ENCODE data around the gene IFT43. TPM values are rescaled to one million over a fixed set of nuclear protein-coding genes. Genes with fewer than 3 reads are reported as not detected.

Gene IFT43
- total and polyA plus RNA-seq, 10 of the 15 experiments (the other 5 are each of a cell fraction or from before 2014, with no cell fraction given), result 8.2 to 24.8 (median 14.0) TPM

DNA sequence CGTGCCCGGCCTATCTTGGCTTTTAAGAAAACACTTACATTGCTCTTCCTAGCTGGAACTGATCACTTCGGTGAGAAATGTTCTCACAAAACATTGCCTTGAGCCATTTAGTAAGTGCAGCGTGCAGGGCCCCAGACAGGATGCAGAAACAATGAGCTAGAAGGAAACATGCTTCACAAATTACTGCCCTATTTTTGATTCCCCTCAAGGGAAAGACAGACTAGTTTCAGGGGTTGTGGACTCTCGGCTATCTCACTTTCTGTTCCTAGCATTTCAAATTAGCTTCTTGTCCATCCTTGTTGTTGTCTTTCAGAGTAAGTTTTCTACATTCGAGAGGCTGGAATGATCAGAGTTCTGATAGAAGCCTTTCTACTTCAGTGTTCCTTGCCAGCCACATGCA is 25.3 kb upstream of the IFT43 start:
- Histone ChIP-seq H3K4me1 (ENCODE audit: control insufficient read depth, insufficient read depth, low read length) (peaks cover 19% of the 10 kb centered on the region), H4K20me1 (ENCODE audit: control insufficient read depth, insufficient read depth) (no peaks in the 10 kb centered on the region), H3K4me3 (no peak overlapping the region), H3K27me3 (replicated peaks in 1 of 2; ENCODE audit: control insufficient read depth in 2 of 2, insufficient read depth in 2 of 2, low read length in 1 of 2) (no peaks in the 10 kb centered on the region), H2AFZ (ENCODE audit: control insufficient read depth, low read depth, low read length) (peak overlapping the region; percentile 37), H3K36me3 (ENCODE audit: control insufficient read depth in 2 of 2, insufficient read depth in 2 of 2, low read length in 1 of 2) (no peaks in the 10 kb centered on the region), H3K27ac (ENCODE audit: control insufficient read depth, insufficient read depth) (peak overlapping the region; percentile 38), H3K4me2 (ENCODE audit: control insufficient read depth, insufficient read depth) (peak overlapping the region; percentile 28; the same call in 1 of the 2 replicates), H3K9me3 (replicated peaks; ENCODE audit: control insufficient read depth, insufficient read depth, low read length) (no peaks in the 10 kb centered on the region), H3K9ac (ENCODE audit: control insufficient read depth, insufficient read depth, low read length) (no peak overlapping the region), H3K79me2 (ENCODE audit: control insufficient read depth, insufficient read depth, low read length) (no peaks in the 10 kb centered on the region)
- no TSS peak for BruUV-seq (replicated peaks)
- ChIA-PET RAD21 (ENCODE audit: unreplicated experiment) (interaction anchor here (1.0 to 1.6 kb wide), 9 partner anchors 17 to 251 kb away, joined by 3 to 14 read pairs (median 4); partner anchors contain the start of gene TGFB3), POLR2A (interaction anchor here (0.6 to 1.2 kb wide), 3 partner anchors 21 to 1319 kb away, joined by 3 read pairs; partner anchors contain the start of gene IFT43), CTCF (interaction anchor here (0.9 to 4.3 kb wide), 8 partner anchors 10 to 251 kb away, joined by 3 to 32 read pairs (median 4); partner anchors contain the start of gene TGFB3), SMC1A (ENCODE audit: uncharacterized antibody, unreplicated experiment) (interaction anchor here (0.9 to 2.3 kb wide), 6 partner anchors 16 to 249 kb away, joined by 3 to 8 read pairs (median 6); partner anchors contain the start of gene TGFB3)
- in situ Hi-C loops (cut with MboI) (no loop called here), intact Hi-C loops (cut with micrococcal nuclease; ENCODE audit: unreplicated experiment) (no loop called here)
- FAIRE-seq (peak; percentile 82), ATAC-seq (peak; percentile 97), DNase-seq (ENCODE audit: low read depth, low spot score) (peak; percentile 78)
- WGBS (ENCODE audit: insufficient coverage, insufficient replicate concordance, low lambda C conversion rate, missing lambda C conversion rate), result 7% methylated on average over 6 of the region's 6 CpGs
- TF ChIP-seq BHLHE40 (IDR thresholded peaks at IDR 0.05; ENCODE audit: borderline replicate concordance in 1 of 2, low read depth in 2 of 2, low read length in 1 of 2) (0 out of 4 replicates have a peak, but pooled peaks of 1 of the 2 experiments have one; percentile 16), CREB1 (IDR thresholded peaks at IDR 0.05; ENCODE audit: low read depth) (no peak), YBX1 (IDR thresholded peaks at IDR 0.05) (no peak), IKZF1 (conservative IDR thresholded peaks at IDR 0.05) (0 out of 2 replicates have a peak, but pooled peaks have one; percentile 23), PAX5 (IDR thresholded peaks at IDR 0.05; ENCODE audit: borderline replicate concordance, low read depth, low read length) (peak; percentile 69; the same call in 1 of the 2 replicates)
- TF ChIP-seq, protein P1, sequence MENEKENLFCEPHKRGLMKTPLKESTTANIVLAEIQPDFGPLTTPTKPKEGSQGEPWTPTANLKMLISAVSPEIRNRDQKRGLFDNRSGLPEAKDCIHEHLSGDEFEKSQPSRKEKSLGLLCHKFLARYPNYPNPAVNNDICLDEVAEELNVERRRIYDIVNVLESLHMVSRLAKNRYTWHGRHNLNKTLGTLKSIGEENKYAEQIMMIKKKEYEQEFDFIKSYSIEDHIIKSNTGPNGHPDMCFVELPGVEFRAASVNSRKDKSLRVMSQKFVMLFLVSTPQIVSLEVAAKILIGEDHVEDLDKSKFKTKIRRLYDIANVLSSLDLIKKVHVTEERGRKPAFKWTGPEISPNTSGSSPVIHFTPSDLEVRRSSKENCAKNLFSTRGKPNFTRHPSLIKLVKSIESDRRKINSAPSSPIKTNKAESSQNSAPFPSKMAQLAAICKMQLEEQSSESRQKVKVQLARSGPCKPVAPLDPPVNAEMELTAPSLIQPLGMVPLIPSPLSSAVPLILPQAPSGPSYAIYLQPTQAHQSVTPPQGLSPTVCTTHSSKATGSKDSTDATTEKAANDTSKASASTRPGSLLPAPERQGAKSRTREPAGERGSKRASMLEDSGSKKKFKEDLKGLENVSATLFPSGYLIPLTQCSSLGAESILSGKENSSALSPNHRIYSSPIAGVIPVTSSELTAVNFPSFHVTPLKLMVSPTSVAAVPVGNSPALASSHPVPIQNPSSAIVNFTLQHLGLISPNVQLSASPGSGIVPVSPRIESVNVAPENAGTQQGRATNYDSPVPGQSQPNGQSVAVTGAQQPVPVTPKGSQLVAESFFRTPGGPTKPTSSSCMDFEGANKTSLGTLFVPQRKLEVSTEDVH (IDR thresholded peaks at IDR 0.05; ENCODE audit: low read depth, partially characterized antibody), result no peak
- TF ChIP-seq, protein P2, sequence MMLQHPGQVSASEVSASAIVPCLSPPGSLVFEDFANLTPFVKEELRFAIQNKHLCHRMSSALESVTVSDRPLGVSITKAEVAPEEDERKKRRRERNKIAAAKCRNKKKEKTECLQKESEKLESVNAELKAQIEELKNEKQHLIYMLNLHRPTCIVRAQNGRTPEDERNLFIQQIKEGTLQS (IDR thresholded peaks at IDR 0.05; ENCODE audit: borderline replicate concordance, extremely low read depth, low read depth, low read length), result no peak
- TF ChIP-seq, protein P3, sequence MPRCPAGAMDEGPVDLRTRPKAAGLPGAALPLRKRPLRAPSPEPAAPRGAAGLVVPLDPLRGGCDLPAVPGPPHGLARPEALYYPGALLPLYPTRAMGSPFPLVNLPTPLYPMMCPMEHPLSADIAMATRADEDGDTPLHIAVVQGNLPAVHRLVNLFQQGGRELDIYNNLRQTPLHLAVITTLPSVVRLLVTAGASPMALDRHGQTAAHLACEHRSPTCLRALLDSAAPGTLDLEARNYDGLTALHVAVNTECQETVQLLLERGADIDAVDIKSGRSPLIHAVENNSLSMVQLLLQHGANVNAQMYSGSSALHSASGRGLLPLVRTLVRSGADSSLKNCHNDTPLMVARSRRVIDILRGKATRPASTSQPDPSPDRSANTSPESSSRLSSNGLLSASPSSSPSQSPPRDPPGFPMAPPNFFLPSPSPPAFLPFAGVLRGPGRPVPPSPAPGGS (IDR thresholded peaks at IDR 0.05; ENCODE audit: borderline replicate concordance, insufficient read depth, low read depth, low read length, poor library complexity, severe bottlenecking), result no peak
- TF ChIP-seq, protein P4, sequence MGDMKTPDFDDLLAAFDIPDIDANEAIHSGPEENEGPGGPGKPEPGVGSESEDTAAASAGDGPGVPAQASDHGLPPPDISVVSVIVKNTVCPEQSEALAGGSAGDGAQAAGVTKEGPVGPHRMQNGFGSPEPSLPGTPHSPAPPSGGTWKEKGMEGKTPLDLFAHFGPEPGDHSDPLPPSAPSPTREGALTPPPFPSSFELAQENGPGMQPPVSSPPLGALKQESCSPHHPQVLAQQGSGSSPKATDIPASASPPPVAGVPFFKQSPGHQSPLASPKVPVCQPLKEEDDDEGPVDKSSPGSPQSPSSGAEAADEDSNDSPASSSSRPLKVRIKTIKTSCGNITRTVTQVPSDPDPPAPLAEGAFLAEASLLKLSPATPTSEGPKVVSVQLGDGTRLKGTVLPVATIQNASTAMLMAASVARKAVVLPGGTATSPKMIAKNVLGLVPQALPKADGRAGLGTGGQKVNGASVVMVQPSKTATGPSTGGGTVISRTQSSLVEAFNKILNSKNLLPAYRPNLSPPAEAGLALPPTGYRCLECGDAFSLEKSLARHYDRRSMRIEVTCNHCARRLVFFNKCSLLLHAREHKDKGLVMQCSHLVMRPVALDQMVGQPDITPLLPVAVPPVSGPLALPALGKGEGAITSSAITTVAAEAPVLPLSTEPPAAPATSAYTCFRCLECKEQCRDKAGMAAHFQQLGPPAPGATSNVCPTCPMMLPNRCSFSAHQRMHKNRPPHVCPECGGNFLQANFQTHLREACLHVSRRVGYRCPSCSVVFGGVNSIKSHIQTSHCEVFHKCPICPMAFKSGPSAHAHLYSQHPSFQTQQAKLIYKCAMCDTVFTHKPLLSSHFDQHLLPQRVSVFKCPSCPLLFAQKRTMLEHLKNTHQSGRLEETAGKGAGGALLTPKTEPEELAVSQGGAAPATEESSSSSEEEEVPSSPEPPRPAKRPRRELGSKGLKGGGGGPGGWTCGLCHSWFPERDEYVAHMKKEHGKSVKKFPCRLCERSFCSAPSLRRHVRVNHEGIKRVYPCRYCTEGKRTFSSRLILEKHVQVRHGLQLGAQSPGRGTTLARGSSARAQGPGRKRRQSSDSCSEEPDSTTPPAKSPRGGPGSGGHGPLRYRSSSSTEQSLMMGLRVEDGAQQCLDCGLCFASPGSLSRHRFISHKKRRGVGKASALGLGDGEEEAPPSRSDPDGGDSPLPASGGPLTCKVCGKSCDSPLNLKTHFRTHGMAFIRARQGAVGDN (IDR thresholded peaks at IDR 0.05), result peak; percentile 71; the same call in 1 of the 2 replicates
- TF ChIP-seq, protein P5, sequence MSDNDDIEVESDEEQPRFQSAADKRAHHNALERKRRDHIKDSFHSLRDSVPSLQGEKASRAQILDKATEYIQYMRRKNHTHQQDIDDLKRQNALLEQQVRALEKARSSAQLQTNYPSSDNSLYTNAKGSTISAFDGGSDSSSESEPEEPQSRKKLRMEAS (IDR thresholded peaks at IDR 0.05; ENCODE audit: low read depth, low read length), result no peak
